GM19395 (cell line): ENCODE data around the gene SHISA7.
"Not testable (repeated sequence)": the region's sequence is repeated elsewhere in the genome, so short reads cannot be mapped to it uniquely, and the experiment has no call there.

Source experiments
- ATAC-seq: cut with Tn5 transposase; IDR thresholded peaks from one replicate; pipeline ENCODE4 v1.9.1; 2021; ENCODE audit warnings: mild to moderate bottlenecking, moderate library complexity; ENCODE audit not compliant: unreplicated experiment

Gene SHISA7

GRCh38 chr19:55423225-55424005 is 19.7 kb downstream of the SHISA7 start:
- ATAC-seq, result no peak

GRCh38 chr19:55421281-55421680 is 21.8 kb downstream of the SHISA7 start:
- not testable (repeated sequence) for ATAC-seq

GRCh38 chr19:55419624-55420236 is 23.4 kb downstream of the SHISA7 start:
- no peak for ATAC-seq

- ATAC-seq, result no peak
Observed at GRCh38 chr19:55419103-55419502, 24.0 kb downstream of the SHISA7 start.

- no peak for ATAC-seq
Observed at GRCh38 chr19:55418185-55418584, 24.9 kb downstream of the SHISA7 start.

- no peak for ATAC-seq
Observed at GRCh38 chr19:55410168-55410567, 32.9 kb downstream of the SHISA7 start.

- not testable (repeated sequence) for ATAC-seq
Observed at GRCh38 chr19:55409179-55409578, 33.9 kb downstream of the SHISA7 start.

- ATAC-seq, result no peak
Observed at GRCh38 chr19:55408533-55408872, 34.6 kb downstream of the SHISA7 start.

GRCh38 chr19:55407800-55408532 is 35.1 kb downstream of the SHISA7 start:
- peak; percentile 88 for ATAC-seq

- not testable (repeated sequence) for ATAC-seq
Observed at GRCh38 chr19:55407550-55407799, 35.6 kb downstream of the SHISA7 start, which contains the start of gene UBE2S. TSS of gene UBE2S (minus strand) at chr19:55407788. CDS start at chr19:55407589, 199 bp downstream.

- peak; percentile 18 for ATAC-seq
Observed at GRCh38 chr19:55406826-55407549, 36.1 kb downstream of the SHISA7 start.

- ATAC-seq, result no peak
Observed at GRCh38 chr19:55406091-55406825, 36.8 kb downstream of the SHISA7 start.

- no peak for ATAC-seq
Observed at GRCh38 chr19:55405638-55406037, 37.5 kb downstream of the SHISA7 start.

- no peak for ATAC-seq
Observed at GRCh38 chr19:55402509-55402908, 40.6 kb downstream of the SHISA7 start.

- ATAC-seq, result not testable (repeated sequence)
Observed at GRCh38 chr19:55401390-55401789, 41.7 kb downstream of the SHISA7 start.

- ATAC-seq, result no peak
Observed at GRCh38 chr19:55400281-55401087, 42.6 kb downstream of the SHISA7 start.

- ATAC-seq, result no peak
Observed at GRCh38 chr19:55398200-55398925, 44.7 kb downstream of the SHISA7 start.

GRCh38 chr19:55392820-55393761 is 50.0 kb downstream of the SHISA7 start:
- no peak for ATAC-seq
